Heart left ventricle (tissue), 16 donors: ENCODE measurements around the gene PAK4. TPM values are rescaled to one million over a fixed set of nuclear protein-coding genes. Genes with fewer than 3 reads are reported as not detected.
A peak's percentile ranks its signal among the peaks of the same experiment; 100 is the strongest.

Experiments used
- ATAC-seq, 4 donors: fragments of 200-7000 bp; cut with Tn5 transposase; one replicate each; pipeline ENCODE4 v1.9.1; 2020 to 2022; ENCODE audit warnings: moderate library complexity in 4 of 4, mild to moderate bottlenecking in 3 of 4, moderate number of reproducible peaks in 1 of 4
- DNase-seq, 5 donors: peaks; one replicate each; pipeline ENCODE4 v3.0.0-alpha.2; 2020
- H3K27ac ChIP-seq, 12 donors: fragments of 200-600 bp; sonication (generic) in 4 of 12; one replicate each; pipeline versions ENCODE4 v1.5.0 to v1.8.0; 2016 to 2022; ENCODE audit warnings: mild to moderate bottlenecking in 2 of 12
- H3K27me3 ChIP-seq, 9 donors: fragments of 200-600 bp; sonication (generic) in 2 of 9; one replicate each; pipeline versions ENCODE4 v1.5.1 to v1.8.0; 2016 to 2022; ENCODE audit warnings: mild to moderate bottlenecking in 3 of 9
- H3K36me3 ChIP-seq, 9 donors: fragments of 200-600 bp; sonication (generic) in 2 of 9; one replicate each; pipeline versions ENCODE4 v1.5.0 to v1.8.0; 2018 to 2022; ENCODE audit warnings: mild to moderate bottlenecking in 2 of 9
- H3K4me1 ChIP-seq, 12 donors: fragments of 200-600 bp; sonication (generic) in 4 of 12; one replicate each; pipeline versions ENCODE4 v1.5.0 to v1.8.0; 2016 to 2022; ENCODE audit warnings: mild to moderate bottlenecking in 3 of 12
- H3K4me3 ChIP-seq, 12 donors: fragments of 200-600 bp; sonication (generic) in 4 of 12; one replicate each; pipeline versions ENCODE4 v1.5.0 to v1.8.0; 2017 to 2022; ENCODE audit warnings: mild to moderate bottlenecking in 9 of 12, moderate library complexity in 4 of 12
- H3K9me3 ChIP-seq, 12 donors: fragments of 200-600 bp; sonication (generic) in 4 of 12; one replicate each; pipeline versions ENCODE4 v1.5.0 to v1.8.0; 2016 to 2022; ENCODE audit warnings: mild to moderate bottlenecking in 1 of 12
- POLR2A ChIP-seq, 2 donors: fragments of 450-650 bp; IDR thresholded peaks; one replicate each; pipeline ENCODE4 v1.6.1; 2017; ENCODE audit warnings: antibody characterized with exemption in 2 of 2, mild to moderate bottlenecking in 2 of 2, moderate library complexity in 2 of 2
- WGBS, 4 donors: extraction: QIAGEN DNeasy Blood & Tissue Kit in 2 of 4; methylation state at CpG; one replicate each; pipeline versions ENCODE4 v1.1.5 to v1.1.7; 2013 to 2018; 5-methylcytosine and 5-hydroxymethylcytosine counted together
- intact Hi-C, 10 donors: fragments of 100-400 bp; cut with DNase I; formaldehyde crosslinking; loops; one replicate each; pipeline versions ENCODE4 v1.11.1 to v1.14.2; 2022
- polyA plus RNA-seq, 2 donors: library from polyadenylated mRNA; stranded (reverse); fragments of 200-250 nt; gene quantifications; one replicate each; pipeline ENCODE4 v1.2.3, GENCODE V29; 2013
- total RNA-seq, 9 donors: library from RNA; depleted of rRNA in 2 of 9; stranded (reverse); fragments of >200 nt in 2 of 9; fragmentation: NEBNext Ultra II Directional in 3 of 9; extraction: Animal tissue kit (Norgen Biotek cat#: 25700) in 3 of 9; gene quantifications; one replicate each; pipeline versions ENCODE4 v1.1.0 to v1.2.4, GENCODE V29; 2016 to 2023
- TF ChIP-seq, protein P1 (sequence below), 12 donors: fragments of 200-600 bp; sonication (generic) in 4 of 12; IDR thresholded peaks; one replicate each; pipeline versions ENCODE4 v1.5.0 to v1.8.0; 2018 to 2022; ENCODE audit warnings: antibody characterized with exemption in 12 of 12, mild to moderate bottlenecking in 5 of 12
- donor health status: ischemic (EF 13 %, LVEDD 7.1; RV severe dilation, severe dysfunction).
- donor health status: healthy with polysubstance abuse.
- donor health status: DM: no; HTN: yes; CAD: no.
- donor health status: DM: no; HTN: no; CAD: no.
- donor health status: ischemic (EF 25% LVEDD 6.9; RV normal size, moderate dysfunction).
- donor health status: ischemic (EF 25% LVEDD 5.7; RV mildly dilated, moderate dysfunction).
- donor health status: healthy.
- donor health status: DM: yes; HTN: yes; CAD: no.
- donor health status: ischemic (EF 35%, LVEDD 5.7; RV mildly dilated, moderate dysfunction).
- donor health status: nonischemic (EF 11% LVEDD 7.7; RV severe dilation, severe dysfunction).
- donor health status: DM: yes; HTN: yes; CAD: no.
- donor health status: PGD.
- donor health status: ischemic (EF 29% LVEDD 5.4; RV normal size, mild dysfunction).
- donor health status: nonischemic (EF 23%, LVEDD 6.1; RV moderate dilation, normal function).

Gene PAK4
- total and polyA plus RNA-seq, 11 donors = 9.5 to 25.8 (median 16.2) TPM

DNA sequence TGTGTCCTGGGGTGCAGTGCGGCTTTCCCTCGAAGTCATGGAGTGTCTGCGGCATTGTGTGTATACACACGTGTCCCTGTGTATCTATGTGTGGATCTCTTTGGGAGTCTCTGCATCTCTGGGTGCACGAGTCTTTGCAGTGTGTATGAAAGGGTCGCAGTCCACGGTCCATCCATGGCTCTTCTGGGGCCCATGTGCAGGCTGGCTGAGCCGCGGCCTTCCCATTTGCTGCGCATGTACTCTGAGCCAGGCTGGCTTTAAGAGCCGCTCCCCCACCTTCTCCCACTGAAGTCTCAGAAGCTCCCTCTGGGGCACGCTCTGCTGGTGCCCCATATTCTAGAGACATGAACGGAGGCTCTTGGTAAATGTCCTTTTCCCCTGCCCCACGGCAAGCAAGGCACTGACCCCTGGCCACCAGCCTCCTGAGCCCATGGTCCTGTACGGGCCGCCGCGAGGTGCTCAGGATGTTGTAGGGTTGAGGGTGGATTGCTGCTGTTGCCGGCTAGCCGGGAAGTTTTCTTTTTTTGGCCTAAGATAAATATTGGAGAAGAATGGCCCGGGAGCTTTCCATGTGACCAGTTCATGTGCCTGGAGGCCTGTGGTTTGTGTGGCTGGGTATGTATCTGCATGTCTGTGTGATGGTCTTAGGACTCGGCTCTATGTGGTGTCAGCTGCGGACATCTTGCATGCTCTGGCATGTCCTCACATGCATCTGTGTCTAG lies 31.9 kb downstream of the PAK4 start:
- ATAC-seq = no peak
- WGBS, 4 donors = 73 to 79% (median 75%) methylated on average over 21 to 23 of the region's 23 CpGs
- no peak overlapping the region for H3K27ac ChIP-seq

DNA sequence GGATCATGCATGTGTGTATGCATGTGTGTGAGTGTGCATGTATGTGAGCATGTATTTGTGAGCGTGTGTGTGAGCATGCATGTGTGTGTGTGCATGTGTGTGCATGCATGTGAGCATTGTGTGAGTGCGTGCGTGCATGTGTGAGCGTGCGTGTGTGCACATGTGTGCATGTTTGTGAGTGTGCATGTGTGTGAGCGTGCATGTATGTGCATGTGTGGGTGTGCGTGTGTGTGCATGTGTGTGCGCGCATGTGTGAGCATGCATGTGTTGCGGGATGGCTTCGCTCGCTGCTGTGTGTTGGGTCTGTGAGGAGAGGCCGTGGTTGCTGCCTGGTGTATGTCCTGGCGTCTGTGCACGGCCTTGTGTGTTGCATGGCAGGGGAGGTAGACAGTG lies 32.4 kb downstream of the PAK4 start:
- DNase-seq (no peak), ATAC-seq (no peak)
- Histone ChIP-seq H3K27ac (no peak overlapping the region), H3K27me3 (no peaks in the 10 kb centered on the region), H3K4me3 (no peak overlapping the region), H3K9me3 (no peaks in the 10 kb centered on the region), H3K4me1 (peaks cover 0 to 38% (median 15%) of the 10 kb centered on the region in 12 donors), H3K36me3 (no peaks in the 10 kb centered on the region)
- TF ChIP-seq POLR2A (IDR thresholded peaks at IDR 0.05) = no peak
- TF ChIP-seq, protein P1, sequence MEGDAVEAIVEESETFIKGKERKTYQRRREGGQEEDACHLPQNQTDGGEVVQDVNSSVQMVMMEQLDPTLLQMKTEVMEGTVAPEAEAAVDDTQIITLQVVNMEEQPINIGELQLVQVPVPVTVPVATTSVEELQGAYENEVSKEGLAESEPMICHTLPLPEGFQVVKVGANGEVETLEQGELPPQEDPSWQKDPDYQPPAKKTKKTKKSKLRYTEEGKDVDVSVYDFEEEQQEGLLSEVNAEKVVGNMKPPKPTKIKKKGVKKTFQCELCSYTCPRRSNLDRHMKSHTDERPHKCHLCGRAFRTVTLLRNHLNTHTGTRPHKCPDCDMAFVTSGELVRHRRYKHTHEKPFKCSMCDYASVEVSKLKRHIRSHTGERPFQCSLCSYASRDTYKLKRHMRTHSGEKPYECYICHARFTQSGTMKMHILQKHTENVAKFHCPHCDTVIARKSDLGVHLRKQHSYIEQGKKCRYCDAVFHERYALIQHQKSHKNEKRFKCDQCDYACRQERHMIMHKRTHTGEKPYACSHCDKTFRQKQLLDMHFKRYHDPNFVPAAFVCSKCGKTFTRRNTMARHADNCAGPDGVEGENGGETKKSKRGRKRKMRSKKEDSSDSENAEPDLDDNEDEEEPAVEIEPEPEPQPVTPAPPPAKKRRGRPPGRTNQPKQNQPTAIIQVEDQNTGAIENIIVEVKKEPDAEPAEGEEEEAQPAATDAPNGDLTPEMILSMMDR (IDR thresholded peaks at IDR 0.05) = no peak
- intact Hi-C loops = no loop called here
- 93 to 97% (median 93%) methylated on average over 15 of the region's 15 CpGs for WGBS, 4 donors

More for the DNA sequence above, 31.9 kb downstream of the PAK4 start:
- TF ChIP-seq, protein P1 (IDR thresholded peaks at IDR 0.05) = no peak
- TF ChIP-seq POLR2A (IDR thresholded peaks at IDR 0.05) = no peak
- H3K36me3 ChIP-seq = no peaks in the 10 kb centered on the region
- intact Hi-C loops = no loop called here
- no peaks in the 10 kb centered on the region for H3K9me3 ChIP-seq
- no peaks in the 10 kb centered on the region for H3K27me3 ChIP-seq
- H3K4me3 ChIP-seq = no peak overlapping the region
- peaks cover 0 to 38% (median 15%) of the 10 kb centered on the region in 12 donors for H3K4me1 ChIP-seq
- DNase-seq = no peak

DNA sequence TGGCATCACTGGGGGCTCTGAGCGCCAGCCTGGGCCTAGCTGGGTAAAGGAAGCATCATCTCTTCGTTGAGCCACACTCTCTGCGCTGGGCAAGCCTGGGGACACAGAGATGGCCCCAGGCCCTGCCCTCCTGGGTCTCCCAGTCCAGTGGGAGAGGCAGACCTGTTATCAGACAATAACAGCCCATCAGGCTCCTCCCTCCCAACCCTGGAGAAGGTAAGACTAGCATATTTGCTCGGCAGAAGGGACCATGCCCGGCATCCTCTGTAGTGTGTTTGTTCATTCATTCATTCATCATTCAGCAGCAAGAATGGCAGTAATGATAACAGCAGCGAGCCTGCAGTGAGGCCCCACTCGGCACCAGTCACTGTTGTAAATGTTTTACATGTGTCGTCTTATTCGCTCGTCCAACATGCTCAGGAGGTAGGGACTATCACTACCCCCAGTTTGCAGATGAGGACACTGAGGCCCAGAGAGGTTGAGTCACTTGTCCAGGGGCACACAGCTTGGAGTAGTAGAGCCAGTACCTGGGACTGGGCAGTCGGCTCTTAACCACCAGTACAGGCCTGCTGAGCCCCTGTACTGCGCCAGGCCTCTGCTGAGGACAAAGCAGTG lies 33.2 kb downstream of the PAK4 start:
- intact Hi-C loops = no loop called here

DNA sequence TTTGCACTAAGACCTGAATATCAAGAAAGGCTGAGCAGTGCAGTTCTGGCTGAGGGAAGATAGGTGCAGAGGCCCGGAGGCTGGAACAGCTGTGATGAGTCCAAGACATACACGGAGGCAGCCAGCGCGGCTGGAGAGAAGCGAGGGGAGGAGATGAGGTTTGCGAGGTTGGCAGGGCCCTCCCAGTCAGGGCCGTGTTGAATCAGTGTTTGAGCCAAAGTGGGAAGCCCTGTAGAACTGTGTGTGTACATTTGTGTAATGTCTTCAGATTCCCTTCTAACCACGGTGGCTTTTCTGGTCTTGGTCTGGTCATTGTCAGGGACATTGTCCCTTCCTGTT lies 34.9 kb downstream of the PAK4 start:
- peaks cover 0 to 38% (median 15%) of the 10 kb centered on the region in 12 donors for H3K4me1 ChIP-seq
- DNase-seq (no peak), ATAC-seq (peak in 3 of 4 donors; percentile 37 to 63 (median 59))
- TF ChIP-seq, protein P1 (IDR thresholded peaks at IDR 0.05) = no peak
- TF ChIP-seq POLR2A (IDR thresholded peaks at IDR 0.05) = no peak
- no peaks in the 10 kb centered on the region for H3K27me3 ChIP-seq
- no peak overlapping the region for H3K4me3 ChIP-seq
- H3K36me3 ChIP-seq = no peaks in the 10 kb centered on the region
- H3K9me3 ChIP-seq = no peaks in the 10 kb centered on the region
- WGBS, 4 donors = 48 to 66% (median 65%) methylated on average over 8 of the region's 8 CpGs
- peak overlapping the region in 1 of 12 donors; percentile 61 for H3K27ac ChIP-seq
- intact Hi-C loops = no loop called here

More for the DNA sequence above, 33.2 kb downstream of the PAK4 start:
- DNase-seq = no peak
- 86 to 88% (median 87%) methylated on average over 12 of the region's 12 CpGs for WGBS, 4 donors
- Histone ChIP-seq H3K4me3 (no peak overlapping the region), H3K4me1 (peaks cover 0 to 38% (median 15%) of the 10 kb centered on the region in 12 donors), H3K9me3 (no peaks in the 10 kb centered on the region), H3K27me3 (no peaks in the 10 kb centered on the region), H3K27ac (no peak overlapping the region), H3K36me3 (no peaks in the 10 kb centered on the region)
- no peak for ATAC-seq
- no peak for TF ChIP-seq POLR2A (IDR thresholded peaks at IDR 0.05)
- TF ChIP-seq, protein P1 (IDR thresholded peaks at IDR 0.05) = no peak
